DMS 273 (cell line): Measurements from ENCODE around the gene NHLRC1.

ENCODE experiments used
- DNase-seq: peaks from one replicate; lab custom pipeline; 2025; ENCODE audit not compliant: unreplicated experiment; lab: John Stamatoyannopoulos, UW

Gene NHLRC1

GRCh38 chr6:18139935-18140621, 17.6 kb upstream of the NHLRC1 start:
- no peak for DNase-seq

GRCh38 chr6:18138906-18139305, 16.4 kb upstream of the NHLRC1 start:
- no peak for DNase-seq

GRCh38 chr6:18136260-18136659, 13.8 kb upstream of the NHLRC1 start:
- DNase-seq = no peak

GRCh38 chr6:18135171-18135570, 12.7 kb upstream of the NHLRC1 start:
- no peak for DNase-seq

GRCh38 chr6:18132346-18132745, 9.9 kb upstream of the NHLRC1 start:
- no peak for DNase-seq

GRCh38 chr6:18126121-18126520, 3.6 kb upstream of the NHLRC1 start:
- no peak for DNase-seq

- no peak for DNase-seq
These were observed 823 bp downstream of the NHLRC1 start for GRCh38 chr6:18121580-18122127.

- DNase-seq = peak; percentile 7
These were observed 3.2 kb downstream of the NHLRC1 start for GRCh38 chr6:18119236-18119635.

- peak; percentile 93 for DNase-seq
These were observed 4.1 kb downstream of the NHLRC1 start for GRCh38 chr6:18118330-18118729.

- peak; percentile 36 for DNase-seq
These were observed 5.3 kb downstream of the NHLRC1 start for GRCh38 chr6:18117136-18117535.

- DNase-seq = no peak
These were observed 7.1 kb downstream of the NHLRC1 start for GRCh38 chr6:18115356-18115755.

GRCh38 chr6:18110162-18110561, 12.3 kb downstream of the NHLRC1 start:
- DNase-seq = no peak

GRCh38 chr6:18107061-18107460, 15.4 kb downstream of the NHLRC1 start:
- no peak for DNase-seq

- peak; percentile 24 for DNase-seq
These were observed 19.5 kb downstream of the NHLRC1 start for GRCh38 chr6:18102783-18103509.

GRCh38 chr6:18101873-18102272, 20.6 kb downstream of the NHLRC1 start:
- peak; percentile 18 for DNase-seq

GRCh38 chr6:18101271-18101670, 21.2 kb downstream of the NHLRC1 start:
- DNase-seq = no peak

- no peak for DNase-seq
These were observed 22.2 kb downstream of the NHLRC1 start for GRCh38 chr6:18100296-18100695.

GRCh38 chr6:18099511-18099910, 23.0 kb downstream of the NHLRC1 start:
- DNase-seq = no peak

- no peak for DNase-seq
These were observed 26.1 kb downstream of the NHLRC1 start for GRCh38 chr6:18096423-18096822.

GRCh38 chr6:18091382-18091781, 31.1 kb downstream of the NHLRC1 start:
- no peak for DNase-seq

GRCh38 chr6:18090349-18090786, 32.1 kb downstream of the NHLRC1 start:
- no peak for DNase-seq
